Kidney (tissue), 22 donors: Measurements from ENCODE around the gene CD320. TPM values are rescaled to one million over a fixed set of nuclear protein-coding genes. Genes with fewer than 3 reads are reported as not detected.

Experiments used
- DNase-seq, 5 donors: peaks; one replicate each; pipeline ENCODE4 v3.0.0-alpha.2; 2013 to 2020
- FAIRE-seq: peaks from 2 replicates; lab custom pipeline; 2012; peaks lifted over from hg19 to GRCh38; lab: Jason Lieb, UNC
- H3K27ac ChIP-seq, 2 donors: one replicate each; pipeline ENCODE4 v1.7.0; 2013; ENCODE audit warnings: low read depth in 2 of 2, low read length in 2 of 2, inconsistent platforms in 1 of 2
- H3K27me3 ChIP-seq: one replicate; pipeline ENCODE4 v1.7.1; 2013; ENCODE audit warnings: low read length, inconsistent platforms; ENCODE audit not compliant: control insufficient read depth, insufficient read depth
- H3K36me3 ChIP-seq, 3 donors: one replicate each; pipeline versions ENCODE4 v1.7.0 to v1.7.1; 2013; ENCODE audit warnings: low read length in 3 of 3, control low read depth in 1 of 3, inconsistent platforms in 1 of 3; ENCODE audit not compliant: insufficient read depth in 3 of 3, control insufficient read depth in 2 of 3
- H3K4me1 ChIP-seq, 3 donors: one replicate each; pipeline versions ENCODE4 v1.7.0 to v1.7.1; 2013; ENCODE audit warnings: low read length in 3 of 3, inconsistent platforms in 1 of 3, low read depth in 1 of 3; ENCODE audit not compliant: control insufficient read depth in 2 of 3, insufficient read depth in 2 of 3
- H3K4me3 ChIP-seq, 3 donors: one replicate each; pipeline versions ENCODE4 v1.7.0 to v1.8.1; 2013; ENCODE audit warnings: low read length in 3 of 3, control low read depth in 1 of 3, inconsistent platforms in 1 of 3
- H3K9ac ChIP-seq, 3 donors: one replicate each; pipeline versions ENCODE4 v1.7.0 to v1.7.1; 2013; ENCODE audit warnings: low read length in 3 of 3, control low read depth in 1 of 3, inconsistent platforms in 1 of 3
- H3K9me3 ChIP-seq, 3 donors: one replicate each; pipeline versions ENCODE4 v1.7.0 to v1.7.1; 2013; ENCODE audit warnings: low read length in 3 of 3, control low read depth in 1 of 3, inconsistent platforms in 1 of 3; ENCODE audit not compliant: control insufficient read depth in 2 of 3, insufficient read depth in 1 of 3
- intact Hi-C: fragments of 100-400 bp; cut with DNase I; formaldehyde crosslinking; loops from one replicate; pipeline ENCODE4 v1.11.1; 2022
- long read RNA-seq, 10 donors: library from polyadenylated mRNA in 1 of 10; unstranded in 1 of 10; transcript quantifications; one replicate each; pipeline ENCODE4 v2.0.0 and lab custom pipeline, GENCODE V29; 2021 to 2026
- polyA plus RNA-seq: library from polyadenylated mRNA; stranded (reverse); fragments of 350-450 nt; fragmentation: Illumina TruSeq; extraction: RNeasy Lipid Tissue Mini Kit (QIAGEN cat#74804); gene quantifications from one replicate; pipeline ENCODE4 v1.2.3, GENCODE V29; 2014; ENCODE audit warnings: low read depth, low replicate concordance; ENCODE audit not compliant: insufficient read depth
- total RNA-seq: library from RNA; stranded (reverse); fragmentation: NEBNext Ultra II Directional; extraction: Animal tissue kit (Norgen Biotek cat#: 25700); gene quantifications from one replicate; pipeline ENCODE4 v1.2.1, GENCODE V29; 2021
- TF ChIP-seq, protein P1 (sequence below): IDR thresholded peaks from 3 replicates; pipeline ENCODE4 v1.5.1; 2012; ENCODE audit warnings: mild to moderate bottlenecking, moderate library complexity, borderline replicate concordance; ENCODE audit not compliant: insufficient read depth; ENCODE audit errors: extremely low read depth
- donor health status: control.
- donor health status: control.
- donor health status: control.
- donor health status: control.
- donor health status: control.
- donor health status: DM: yes; HTN: yes; CAD: no.
- donor health status: Normal renal cell carcinoma (clear cell type).

Gene CD320
- total RNA-seq (26.1 TPM), polyA plus RNA-seq (63.1 TPM)
- long read RNA-seq, donor 1, transcript CD320-201 (5 exons, 1,250 nt), result major isoform, 18 of 20 reads
- long read RNA-seq, donor 1, partial matches to known transcripts, result 0 of 20 reads
- long read RNA-seq, donor 1, other reads (novel, unspliced or antisense), result 0 of 20 reads
- long read RNA-seq, donor 2, transcript CD320-201 (5 exons, 1,250 nt), result major isoform, 22 of 23 reads
- long read RNA-seq, donor 2, partial matches to known transcripts, result 0 of 23 reads
- long read RNA-seq, donor 2, other reads (novel, unspliced or antisense), result 0 of 23 reads
- long read RNA-seq, donor 3, transcript CD320-201 (5 exons, 1,250 nt), result major isoform, 29 of 31 reads
- long read RNA-seq, donor 3, partial matches to known transcripts, result 0 of 31 reads
- long read RNA-seq, donor 3, other reads (novel, unspliced or antisense), result 0 of 31 reads
- long read RNA-seq, donor 4, transcript CD320-201 (5 exons, 1,250 nt), result major isoform, 17 of 17 reads
- long read RNA-seq, donor 4, partial matches to known transcripts, result 0 of 17 reads
- long read RNA-seq, donor 4, other reads (novel, unspliced or antisense), result 0 of 17 reads
- long read RNA-seq, donor 5, result 0 reads
- long read RNA-seq, donor 6, transcript CD320-201 (5 exons, 1,250 nt), result major isoform, 13 of 15 reads
- long read RNA-seq, donor 6, partial matches to known transcripts, result 0 of 15 reads
- long read RNA-seq, donor 6, other reads (novel, unspliced or antisense), result 0 of 15 reads
- long read RNA-seq, donor 7, transcript CD320-201 (5 exons, 1,250 nt), result major isoform, 47 of 54 reads
- long read RNA-seq, donor 7, partial matches to known transcripts, result 5 of 54 reads
- long read RNA-seq, donor 7, other reads (novel, unspliced or antisense), result 2 of 54 reads
- long read RNA-seq, donor 8, transcript CD320-201 (5 exons, 1,250 nt), result major isoform, 12 of 19 reads
- long read RNA-seq, donor 8, partial matches to known transcripts, result 6 of 19 reads
- long read RNA-seq, donor 8, other reads (novel, unspliced or antisense), result 0 of 19 reads
- long read RNA-seq, donor 9, transcript CD320-201 (5 exons, 1,250 nt), result major isoform, 6 of 7 reads
- long read RNA-seq, donor 9, partial matches to known transcripts, result 0 of 7 reads
- long read RNA-seq, donor 9, other reads (novel, unspliced or antisense), result 0 of 7 reads
- long read RNA-seq, donor 10, transcript CD320-201 (5 exons, 1,250 nt), result major isoform, 19 of 20 reads
- long read RNA-seq, donor 10, partial matches to known transcripts, result 0 of 20 reads
- long read RNA-seq, donor 10, other reads (novel, unspliced or antisense), result 0 of 20 reads

DNA sequence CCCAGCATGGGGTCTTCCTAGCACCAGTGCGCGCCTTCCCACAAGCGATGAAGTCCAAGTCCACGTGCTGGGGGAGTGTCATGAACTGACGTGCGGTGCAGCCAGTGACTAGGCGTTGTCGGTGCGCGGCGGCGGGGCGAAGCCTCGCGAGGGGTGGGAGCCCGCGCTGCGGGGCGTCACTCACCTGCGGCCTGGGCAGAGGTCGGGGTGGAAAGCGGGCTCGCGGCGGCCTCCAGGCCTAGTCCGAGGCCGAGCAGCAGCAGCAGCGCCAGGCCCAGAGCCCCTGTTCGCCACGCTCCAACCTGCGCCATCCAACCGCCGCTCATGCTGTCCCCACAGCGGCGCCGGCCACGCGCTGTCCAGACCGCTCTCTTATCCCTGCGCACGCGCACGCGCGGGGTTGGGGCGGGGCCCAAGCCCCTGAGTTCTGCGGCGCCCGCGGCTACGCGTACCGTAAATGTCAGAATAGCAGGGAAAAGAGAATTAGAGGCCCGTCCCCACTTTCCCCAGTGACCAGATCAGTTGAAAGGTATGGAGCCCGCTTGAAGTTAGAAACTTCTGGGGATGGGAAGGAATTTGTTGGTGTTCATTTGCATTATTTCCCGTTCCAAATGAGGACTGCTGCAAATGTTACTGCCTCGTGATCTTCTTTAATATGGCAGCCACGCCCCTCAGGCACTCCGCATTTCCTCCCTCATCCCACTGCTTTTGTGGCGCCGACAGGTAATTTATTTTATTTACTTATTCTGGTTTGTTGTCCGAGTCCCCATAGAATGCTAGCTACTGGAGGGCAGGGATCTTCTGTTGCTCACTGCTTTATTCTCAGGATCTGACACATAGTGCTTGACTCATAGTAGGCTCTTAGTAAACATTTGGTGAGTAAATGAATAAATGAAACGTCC is at the start of gene CD320:
TSS of gene CD320 (minus strand) at position 394 of the 902 bp plus-strand sequence. CDS start at position 326, 68 bp downstream.
- Histone ChIP-seq H3K27ac (peak within 1 kb of the TSS; percentile 45 to 57), H3K36me3 (peaks cover 0 to 4% (median 3%) of the 10 kb centered on the region in 3 donors), H3K4me3 (peak within 1 kb of the TSS; percentile 59 to 82 (median 74)), H3K4me1 (peaks cover 0 to 20% (median 0%) of the 10 kb centered on the region in 3 donors), H3K9ac (peak within 1 kb of the TSS; percentile 54 to 71 (median 58)), H3K9me3 (no peaks in the 10 kb centered on the region), H3K27me3 (no peaks in the 10 kb centered on the region)
- TF ChIP-seq, protein P1, sequence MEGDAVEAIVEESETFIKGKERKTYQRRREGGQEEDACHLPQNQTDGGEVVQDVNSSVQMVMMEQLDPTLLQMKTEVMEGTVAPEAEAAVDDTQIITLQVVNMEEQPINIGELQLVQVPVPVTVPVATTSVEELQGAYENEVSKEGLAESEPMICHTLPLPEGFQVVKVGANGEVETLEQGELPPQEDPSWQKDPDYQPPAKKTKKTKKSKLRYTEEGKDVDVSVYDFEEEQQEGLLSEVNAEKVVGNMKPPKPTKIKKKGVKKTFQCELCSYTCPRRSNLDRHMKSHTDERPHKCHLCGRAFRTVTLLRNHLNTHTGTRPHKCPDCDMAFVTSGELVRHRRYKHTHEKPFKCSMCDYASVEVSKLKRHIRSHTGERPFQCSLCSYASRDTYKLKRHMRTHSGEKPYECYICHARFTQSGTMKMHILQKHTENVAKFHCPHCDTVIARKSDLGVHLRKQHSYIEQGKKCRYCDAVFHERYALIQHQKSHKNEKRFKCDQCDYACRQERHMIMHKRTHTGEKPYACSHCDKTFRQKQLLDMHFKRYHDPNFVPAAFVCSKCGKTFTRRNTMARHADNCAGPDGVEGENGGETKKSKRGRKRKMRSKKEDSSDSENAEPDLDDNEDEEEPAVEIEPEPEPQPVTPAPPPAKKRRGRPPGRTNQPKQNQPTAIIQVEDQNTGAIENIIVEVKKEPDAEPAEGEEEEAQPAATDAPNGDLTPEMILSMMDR, result no peak
- intact Hi-C loops, result no loop called here
- no peak for FAIRE-seq
- peak; percentile 91 to 97 (median 95) for DNase-seq

DNA sequence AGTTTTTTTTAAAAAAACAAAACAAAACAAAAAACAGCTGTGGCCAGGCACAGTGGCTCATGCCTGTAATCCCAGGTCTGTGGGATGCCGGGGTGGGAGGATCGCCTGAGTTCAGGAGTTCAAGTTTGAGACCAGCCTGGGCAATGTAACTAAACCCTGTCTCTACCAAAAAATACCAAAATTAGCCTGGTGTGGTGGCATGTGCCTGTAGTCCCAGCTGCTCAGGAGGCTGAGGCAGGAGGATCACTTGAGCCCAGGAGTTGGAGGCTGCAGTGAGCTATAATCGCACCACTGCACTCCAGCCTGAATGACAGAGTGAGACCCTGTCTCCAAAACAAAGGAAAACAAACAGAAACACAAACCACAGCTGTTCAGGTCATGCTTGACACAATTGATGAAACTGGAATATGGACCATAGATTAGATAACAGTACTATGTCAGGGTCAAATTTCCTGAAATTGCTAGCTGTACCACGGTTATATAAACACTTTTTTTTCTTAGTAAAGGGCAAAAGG is 48.9 kb upstream of the CD320 start:
- DNase-seq, result no peak
- Histone ChIP-seq H3K9ac (no peak overlapping the region), H3K36me3 (no peaks in the 10 kb centered on the region), H3K4me3 (no peak overlapping the region), H3K27ac (no peak overlapping the region), H3K27me3 (no peaks in the 10 kb centered on the region), H3K9me3 (peaks cover 0 to 3% (median 0%) of the 10 kb centered on the region in 3 donors), H3K4me1 (peaks cover 0 to 6% (median 1%) of the 10 kb centered on the region in 3 donors)
- intact Hi-C loops, result no loop called here
- FAIRE-seq, result no peak
- TF ChIP-seq, protein P1, result no peak
